GM10248 (cell line): ENCODE measurements around the gene SEZ6L.
A peak's percentile ranks its signal among the peaks of the same experiment; 100 is the strongest.

Experiments
- CTCF ChIA-PET: fragments of 300-600 bp; sonication (Branson Sonifier 250); formaldehyde crosslinking; extraction: SDS; loops from one replicate; lab custom pipeline; 2021; ENCODE audit warnings: antibody characterized with exemption; lab: Yijun Ruan, JAX
- POLR2A ChIA-PET: fragments of 350-650 bp; sonication (Branson Sonifier 250); formaldehyde crosslinking; extraction: SDS; loops from one replicate; lab custom pipeline; 2020; ENCODE audit warnings: antibody characterized with exemption; lab: Yijun Ruan, JAX
- DNase-seq: peaks from one replicate; pipeline ENCODE4 v3.0.0; 2012; ENCODE audit errors: extremely low spot score
- TF ChIP-seq, protein P1 (sequence below): IDR thresholded peaks from 2 replicates; pipeline ENCODE4 v1.5.1; 2012; ENCODE audit warnings: mild to moderate bottlenecking, low read depth; ENCODE audit errors: extremely low read depth, missing control alignments, control extremely low read depth

SEZ6L gene

DNA sequence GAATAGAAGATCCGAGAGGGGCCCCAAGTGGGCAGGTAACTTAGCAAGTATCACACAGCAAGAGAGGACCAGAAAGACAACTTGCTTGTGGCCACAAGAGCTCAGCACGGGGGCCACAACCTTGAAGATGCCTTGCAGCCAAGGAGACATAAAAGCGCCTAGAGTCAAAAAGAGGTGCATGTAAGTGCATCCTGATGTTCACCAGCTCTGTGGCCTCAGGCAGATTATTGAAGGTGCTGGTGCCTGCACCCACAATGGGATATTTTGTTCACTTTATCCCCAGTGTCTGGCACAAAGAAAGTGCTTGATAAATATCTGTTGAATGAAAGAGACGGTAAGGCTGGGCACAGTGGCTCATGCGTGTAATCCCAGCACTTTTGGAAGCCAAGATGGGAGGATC is 153.8 kb downstream of the SEZ6L start:
- no peak for DNase-seq
- POLR2A ChIA-PET = no interaction called here
- CTCF ChIA-PET = no interaction called here
- TF ChIP-seq, protein P1, sequence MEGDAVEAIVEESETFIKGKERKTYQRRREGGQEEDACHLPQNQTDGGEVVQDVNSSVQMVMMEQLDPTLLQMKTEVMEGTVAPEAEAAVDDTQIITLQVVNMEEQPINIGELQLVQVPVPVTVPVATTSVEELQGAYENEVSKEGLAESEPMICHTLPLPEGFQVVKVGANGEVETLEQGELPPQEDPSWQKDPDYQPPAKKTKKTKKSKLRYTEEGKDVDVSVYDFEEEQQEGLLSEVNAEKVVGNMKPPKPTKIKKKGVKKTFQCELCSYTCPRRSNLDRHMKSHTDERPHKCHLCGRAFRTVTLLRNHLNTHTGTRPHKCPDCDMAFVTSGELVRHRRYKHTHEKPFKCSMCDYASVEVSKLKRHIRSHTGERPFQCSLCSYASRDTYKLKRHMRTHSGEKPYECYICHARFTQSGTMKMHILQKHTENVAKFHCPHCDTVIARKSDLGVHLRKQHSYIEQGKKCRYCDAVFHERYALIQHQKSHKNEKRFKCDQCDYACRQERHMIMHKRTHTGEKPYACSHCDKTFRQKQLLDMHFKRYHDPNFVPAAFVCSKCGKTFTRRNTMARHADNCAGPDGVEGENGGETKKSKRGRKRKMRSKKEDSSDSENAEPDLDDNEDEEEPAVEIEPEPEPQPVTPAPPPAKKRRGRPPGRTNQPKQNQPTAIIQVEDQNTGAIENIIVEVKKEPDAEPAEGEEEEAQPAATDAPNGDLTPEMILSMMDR = no peak

DNA sequence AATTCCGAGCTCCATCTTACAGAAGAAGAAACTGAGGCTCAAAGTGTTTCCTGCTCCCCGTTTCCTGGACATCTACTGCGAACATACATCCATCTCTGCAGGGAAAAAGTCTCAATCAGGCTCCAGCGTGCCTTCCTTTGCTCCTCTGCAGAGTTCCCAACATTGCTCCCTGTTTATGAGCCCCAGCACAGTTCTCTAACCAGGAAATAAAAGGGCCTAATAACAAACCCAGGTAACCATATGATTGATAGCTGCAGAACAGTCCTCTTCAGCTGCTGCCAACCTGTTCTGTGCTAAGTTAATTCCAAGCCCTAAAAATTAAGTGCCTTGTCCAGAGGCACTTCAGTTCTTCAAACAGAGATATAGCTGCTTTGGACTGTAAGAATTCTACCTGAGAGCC is 154.9 kb downstream of the SEZ6L start:
- TF ChIP-seq, protein P1 = no peak
- POLR2A ChIA-PET = no interaction called here
- DNase-seq = no peak
- CTCF ChIA-PET = interaction anchor here (1.4 to 1.7 kb wide), 2 partner anchors 551 to 861 kb away, joined by 3 to 7 read pairs; no protein-coding TSS in a partner anchor

DNA sequence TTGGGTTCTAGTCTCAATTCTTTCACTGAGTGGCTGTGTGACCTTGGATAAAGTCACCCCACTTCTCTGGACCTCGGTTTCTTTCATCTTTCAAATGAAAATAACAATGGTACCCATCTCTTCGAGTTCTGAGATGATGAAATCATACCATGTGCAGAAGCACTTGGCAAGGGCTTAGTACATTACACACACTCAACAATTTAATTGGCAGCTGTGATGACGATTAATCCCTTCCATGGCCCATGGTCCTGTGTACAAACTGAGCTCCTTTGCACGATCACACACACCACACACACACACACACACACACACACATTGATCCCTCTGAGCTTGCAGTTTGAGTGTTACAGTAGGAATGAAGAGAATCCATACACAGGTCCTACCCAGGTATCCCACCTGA is 156.4 kb downstream of the SEZ6L start:
- DNase-seq = no peak
- CTCF ChIA-PET = no interaction called here

DNA sequence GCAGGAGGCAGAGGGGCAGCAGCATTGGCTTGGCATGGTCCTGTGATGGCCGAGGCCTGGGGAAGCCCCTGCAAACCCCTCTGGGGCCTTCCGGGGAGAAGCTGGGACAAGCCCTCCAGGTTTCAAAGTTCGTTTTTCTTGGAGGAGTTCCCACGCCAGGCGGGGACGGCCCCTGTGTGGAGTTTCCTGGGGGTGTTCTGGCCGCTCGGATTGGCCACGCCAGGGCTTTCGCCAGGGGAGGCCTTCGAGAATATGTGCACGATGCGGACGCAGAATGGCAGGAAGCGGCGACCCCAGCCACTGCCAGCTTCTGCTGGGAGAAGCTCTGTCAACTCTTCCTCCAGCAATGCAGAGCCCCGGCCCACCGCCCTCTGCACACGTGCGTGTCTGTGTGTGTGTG is 157.5 kb downstream of the SEZ6L start:
- ChIA-PET CTCF (no interaction called here), POLR2A (no interaction called here)
- DNase-seq = no peak
- TF ChIP-seq, protein P1 = no peak

More for the DNA sequence above, 156.4 kb downstream of the SEZ6L start:
- POLR2A ChIA-PET = interaction anchor here (0.6 kb wide), 1 partner anchor 1687 kb away, joined by 3 read pairs; no protein-coding TSS in a partner anchor
- TF ChIP-seq, protein P1 = no peak

DNA sequence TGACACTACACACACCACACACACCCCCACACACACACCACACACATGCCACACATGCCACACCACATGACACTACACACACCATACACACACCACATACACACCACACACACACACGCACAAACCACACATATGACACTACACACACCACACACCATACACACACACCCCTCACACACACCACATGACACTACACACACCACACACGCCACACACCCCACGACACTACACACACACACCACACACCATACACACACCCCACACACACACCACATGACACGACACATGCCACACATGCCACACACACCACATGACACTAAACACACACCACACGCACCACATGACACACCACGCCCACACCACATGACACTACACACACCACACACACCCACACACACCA is 158.0 kb downstream of the SEZ6L start:
- CTCF ChIA-PET = no interaction called here
- TF ChIP-seq, protein P1 = no peak
- DNase-seq = no peak
- POLR2A ChIA-PET = no interaction called here

DNA sequence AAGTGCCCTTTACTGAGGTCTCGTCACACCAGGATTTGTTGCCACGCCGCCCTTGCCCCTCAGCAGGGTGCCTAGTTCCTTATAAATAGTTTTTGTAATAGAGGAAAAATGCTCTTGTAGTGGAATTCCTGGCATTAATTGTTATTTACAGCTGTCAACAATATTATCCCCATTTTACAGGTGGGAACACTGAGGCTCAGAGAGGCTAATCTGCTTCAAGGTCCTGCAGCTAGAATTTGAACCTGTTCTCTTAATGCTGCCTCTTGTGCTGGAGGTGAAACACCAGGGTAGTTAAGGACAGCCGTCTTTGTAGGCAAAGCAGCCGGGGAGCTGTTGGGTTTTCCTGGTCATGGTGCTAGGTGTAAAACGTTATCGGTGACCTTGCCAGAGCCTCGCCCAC is 159.0 kb downstream of the SEZ6L start:
- TF ChIP-seq, protein P1 = no peak
- DNase-seq = no peak
- POLR2A ChIA-PET = no interaction called here
- CTCF ChIA-PET = no interaction called here

DNA sequence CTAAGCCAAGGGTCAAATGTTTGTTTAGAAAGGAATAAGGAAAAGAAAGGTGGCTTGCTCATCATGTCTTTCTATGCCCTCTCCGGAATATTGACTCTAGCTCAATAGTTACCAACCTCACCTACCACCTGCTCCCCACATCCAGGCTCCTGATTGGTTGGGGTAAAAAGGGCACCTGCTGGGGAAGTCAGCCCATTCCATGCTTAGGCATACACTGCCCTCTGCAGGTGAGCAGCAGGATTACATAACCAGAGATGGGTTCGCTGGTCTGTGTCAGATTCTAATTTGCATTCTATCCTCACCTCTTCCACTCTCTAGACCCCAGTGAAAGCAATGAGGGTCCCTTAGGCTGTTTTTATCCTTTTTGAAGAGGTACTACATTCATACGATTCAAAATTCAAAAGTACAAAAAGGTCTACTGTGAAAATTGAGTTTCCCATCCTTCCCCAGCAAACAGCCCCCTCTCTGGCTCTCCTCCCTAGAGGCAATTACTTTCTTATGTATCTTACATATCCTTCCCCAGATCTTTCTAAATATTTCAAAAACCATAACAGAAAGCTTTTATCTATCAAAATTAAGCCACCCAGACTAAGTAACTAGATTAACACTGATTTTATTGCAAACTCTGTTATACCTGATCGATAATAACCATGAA is 161.8 kb downstream of the SEZ6L start:
- DNase-seq = peak; percentile 77
- POLR2A ChIA-PET = no interaction called here
- TF ChIP-seq, protein P1 = peak; percentile 92
- CTCF ChIA-PET = interaction anchor here (0.6 to 5.8 kb wide), 45 partner anchors 8 to 1138 kb away, joined by 3 to 52 read pairs (median 4); no protein-coding TSS in a partner anchor
